ENCODE measurements around the gene MAST3.

DNA sequence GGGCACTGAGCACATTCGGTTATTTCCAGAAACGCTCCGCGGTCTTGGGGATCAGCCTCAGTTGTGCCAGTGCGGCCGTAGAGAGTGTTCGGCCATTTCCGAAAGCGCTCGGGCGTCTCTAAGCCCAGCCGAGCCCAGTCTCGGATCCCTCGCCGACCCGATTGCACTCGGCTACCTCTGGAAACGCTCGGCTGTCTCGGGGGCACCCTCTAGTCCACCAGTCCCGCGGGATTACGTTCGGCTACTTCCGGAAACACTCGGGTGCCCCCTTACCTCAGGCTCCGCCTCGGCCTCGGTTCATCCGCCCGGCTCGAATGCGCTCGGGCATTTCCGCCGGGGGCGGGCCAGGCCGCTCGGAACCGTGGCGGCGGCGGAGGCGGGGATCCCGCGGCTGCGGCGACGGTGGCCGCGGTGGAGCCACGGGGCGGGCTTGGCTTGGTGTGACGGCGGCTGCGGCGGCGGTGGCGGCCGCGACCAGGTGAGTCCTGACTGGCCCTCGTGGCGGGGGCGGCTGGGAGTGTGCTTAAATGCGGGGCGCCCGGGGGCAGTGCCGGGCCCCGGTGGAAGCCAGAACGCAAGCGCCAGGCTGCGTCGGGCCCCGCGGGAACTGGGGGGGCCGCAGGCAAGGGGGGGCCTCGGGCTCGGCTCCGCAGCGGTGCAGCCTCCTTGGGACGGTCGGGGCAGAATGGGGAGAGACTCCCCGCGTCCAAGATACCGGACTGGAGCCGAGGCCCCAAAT is 55.4 kb downstream of the MAST3 start, which contains the start of gene PIK3R2:
- no peak for TF ChIP-seq CEBPB (IDR thresholded peaks at IDR 0.05)
- TF ChIP-seq, protein P1, sequence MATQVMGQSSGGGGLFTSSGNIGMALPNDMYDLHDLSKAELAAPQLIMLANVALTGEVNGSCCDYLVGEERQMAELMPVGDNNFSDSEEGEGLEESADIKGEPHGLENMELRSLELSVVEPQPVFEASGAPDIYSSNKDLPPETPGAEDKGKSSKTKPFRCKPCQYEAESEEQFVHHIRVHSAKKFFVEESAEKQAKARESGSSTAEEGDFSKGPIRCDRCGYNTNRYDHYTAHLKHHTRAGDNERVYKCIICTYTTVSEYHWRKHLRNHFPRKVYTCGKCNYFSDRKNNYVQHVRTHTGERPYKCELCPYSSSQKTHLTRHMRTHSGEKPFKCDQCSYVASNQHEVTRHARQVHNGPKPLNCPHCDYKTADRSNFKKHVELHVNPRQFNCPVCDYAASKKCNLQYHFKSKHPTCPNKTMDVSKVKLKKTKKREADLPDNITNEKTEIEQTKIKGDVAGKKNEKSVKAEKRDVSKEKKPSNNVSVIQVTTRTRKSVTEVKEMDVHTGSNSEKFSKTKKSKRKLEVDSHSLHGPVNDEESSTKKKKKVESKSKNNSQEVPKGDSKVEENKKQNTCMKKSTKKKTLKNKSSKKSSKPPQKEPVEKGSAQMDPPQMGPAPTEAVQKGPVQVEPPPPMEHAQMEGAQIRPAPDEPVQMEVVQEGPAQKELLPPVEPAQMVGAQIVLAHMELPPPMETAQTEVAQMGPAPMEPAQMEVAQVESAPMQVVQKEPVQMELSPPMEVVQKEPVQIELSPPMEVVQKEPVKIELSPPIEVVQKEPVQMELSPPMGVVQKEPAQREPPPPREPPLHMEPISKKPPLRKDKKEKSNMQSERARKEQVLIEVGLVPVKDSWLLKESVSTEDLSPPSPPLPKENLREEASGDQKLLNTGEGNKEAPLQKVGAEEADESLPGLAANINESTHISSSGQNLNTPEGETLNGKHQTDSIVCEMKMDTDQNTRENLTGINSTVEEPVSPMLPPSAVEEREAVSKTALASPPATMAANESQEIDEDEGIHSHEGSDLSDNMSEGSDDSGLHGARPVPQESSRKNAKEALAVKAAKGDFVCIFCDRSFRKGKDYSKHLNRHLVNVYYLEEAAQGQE (IDR thresholded peaks at IDR 0.05; ENCODE audit: low read depth), result no peak
- no peak for TF ChIP-seq RAD21 (IDR thresholded peaks at IDR 0.05; ENCODE audit: low read depth)
